ENCODE measurements around the gene ISG20.

ISG20 gene

DNA sequence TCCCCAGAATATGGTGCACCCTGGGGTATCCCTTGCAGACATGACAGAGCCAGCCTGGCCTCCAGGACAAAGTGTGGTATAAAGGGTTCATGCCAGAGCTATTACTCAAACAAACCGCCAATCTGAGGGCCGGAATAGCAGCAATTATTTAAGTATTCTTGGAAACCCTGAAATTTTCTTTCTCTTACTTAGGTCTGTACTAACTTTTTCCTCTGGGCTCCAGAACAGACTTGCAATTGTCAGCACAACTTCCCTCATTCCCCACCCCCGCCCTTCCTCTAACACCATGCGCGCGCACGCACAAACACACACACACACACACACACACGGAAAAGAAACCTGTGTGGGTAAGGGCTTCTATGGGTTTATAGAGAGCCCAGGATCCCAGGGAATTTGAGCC is 56.3 kb downstream of the ISG20 start:
- no peak for DNase-seq

DNA sequence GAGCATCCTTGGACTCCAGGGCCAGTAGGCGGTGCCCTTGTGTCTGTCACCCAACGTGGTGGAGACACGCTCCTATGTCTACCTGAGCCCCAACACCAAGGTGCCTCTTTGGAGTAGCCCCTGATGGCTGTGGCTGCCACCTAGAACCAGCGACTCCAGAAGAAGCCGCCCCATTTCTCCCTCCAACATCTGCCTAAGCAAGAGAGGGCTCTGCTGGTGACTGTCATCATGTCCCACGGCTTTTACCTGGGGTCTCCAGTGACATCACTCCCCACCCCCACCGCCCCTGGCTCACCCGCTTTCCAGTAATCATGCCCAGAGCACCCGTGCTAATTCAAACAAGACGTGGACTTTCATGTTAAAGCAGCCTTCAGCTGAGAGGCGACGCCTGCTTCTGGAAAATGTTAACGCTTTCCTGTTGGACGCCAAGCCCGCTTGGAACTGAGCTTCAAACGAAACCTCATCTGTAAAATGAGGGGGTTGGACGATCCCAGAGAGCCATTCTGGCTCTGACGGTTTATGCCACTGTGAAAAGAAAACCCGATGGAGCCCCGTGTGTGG is 57.0 kb downstream of the ISG20 start:
- DNase-seq = no peak

DNA sequence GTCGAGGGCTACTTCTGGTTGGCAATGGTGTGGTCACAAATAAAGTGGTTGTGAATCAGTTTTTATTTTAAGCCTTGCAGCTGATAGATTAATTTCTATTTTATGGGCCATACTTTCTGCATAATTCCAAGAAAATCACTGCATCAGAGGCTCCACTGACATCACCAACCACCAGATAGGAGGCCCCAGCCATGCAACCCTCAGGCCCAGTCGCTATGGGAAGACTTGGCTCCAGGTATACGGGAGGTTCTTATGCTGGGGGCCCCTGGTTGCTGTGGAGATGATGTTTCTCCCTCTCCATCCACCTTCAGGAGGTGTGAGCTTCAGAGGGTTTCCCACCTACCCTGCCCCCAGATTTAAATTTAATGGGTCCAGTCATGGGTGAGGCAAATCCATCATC is 57.4 kb downstream of the ISG20 start:
- DNase-seq = no peak

DNA sequence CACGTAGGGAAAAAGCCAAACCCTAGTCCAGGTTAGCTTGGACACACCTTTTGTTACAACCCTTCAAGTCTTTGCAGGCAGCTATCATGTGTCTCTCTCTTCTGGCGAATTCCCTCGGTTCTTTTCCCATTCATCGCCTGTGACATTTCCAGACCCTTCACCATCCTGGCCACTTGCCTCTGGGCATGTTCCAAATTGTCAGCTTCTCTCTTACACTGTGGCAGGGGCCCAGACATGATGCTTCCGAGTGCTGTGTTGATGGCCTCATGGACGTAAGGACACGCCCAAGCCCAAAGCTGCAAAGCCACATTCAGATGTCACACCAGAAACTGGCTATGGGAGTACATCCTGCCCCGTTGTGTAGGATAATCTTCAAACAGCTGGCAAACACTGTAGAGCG is 58.5 kb downstream of the ISG20 start:
- DNase-seq = no peak

DNA sequence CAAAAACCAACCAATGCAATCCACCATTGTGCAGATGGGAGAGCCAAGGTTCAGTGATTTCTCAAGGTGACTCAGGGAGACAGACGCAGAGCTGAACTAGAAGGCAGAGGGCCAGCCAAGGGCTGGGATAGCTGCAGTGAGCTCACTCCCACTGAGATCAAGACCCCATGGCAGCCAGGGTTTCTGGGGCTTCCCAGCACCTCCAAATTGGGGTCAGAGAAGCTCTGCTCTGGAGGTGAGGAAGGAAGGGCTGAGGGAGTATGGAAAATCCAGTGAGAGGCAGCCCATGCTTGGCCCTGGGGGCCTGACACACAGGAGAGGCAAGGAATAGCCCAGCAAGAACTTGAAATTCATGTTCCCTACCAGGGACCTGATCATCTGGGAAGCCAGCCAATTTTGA is 61.0 kb downstream of the ISG20 start:
- no peak for DNase-seq

DNA sequence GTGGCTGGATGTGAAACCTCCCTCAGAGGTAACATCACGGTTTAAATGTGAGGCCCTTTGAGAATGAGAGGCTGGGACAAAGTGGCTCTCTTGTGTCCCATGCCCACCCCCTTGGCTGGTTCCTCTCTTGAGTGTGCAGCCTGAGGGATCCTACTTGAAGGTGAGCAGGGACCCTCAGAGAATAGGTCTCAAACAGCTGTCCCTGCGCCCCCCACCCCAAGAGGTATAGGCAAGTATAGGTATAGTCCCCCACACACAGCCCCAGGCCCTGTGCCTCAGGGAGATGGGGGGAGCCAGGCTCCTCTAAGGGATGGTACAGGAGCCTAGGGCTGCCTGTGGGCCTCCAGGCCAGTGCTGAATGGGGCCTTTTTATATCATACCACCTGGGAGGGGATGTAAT is 61.9 kb downstream of the ISG20 start:
- no peak for DNase-seq

DNA sequence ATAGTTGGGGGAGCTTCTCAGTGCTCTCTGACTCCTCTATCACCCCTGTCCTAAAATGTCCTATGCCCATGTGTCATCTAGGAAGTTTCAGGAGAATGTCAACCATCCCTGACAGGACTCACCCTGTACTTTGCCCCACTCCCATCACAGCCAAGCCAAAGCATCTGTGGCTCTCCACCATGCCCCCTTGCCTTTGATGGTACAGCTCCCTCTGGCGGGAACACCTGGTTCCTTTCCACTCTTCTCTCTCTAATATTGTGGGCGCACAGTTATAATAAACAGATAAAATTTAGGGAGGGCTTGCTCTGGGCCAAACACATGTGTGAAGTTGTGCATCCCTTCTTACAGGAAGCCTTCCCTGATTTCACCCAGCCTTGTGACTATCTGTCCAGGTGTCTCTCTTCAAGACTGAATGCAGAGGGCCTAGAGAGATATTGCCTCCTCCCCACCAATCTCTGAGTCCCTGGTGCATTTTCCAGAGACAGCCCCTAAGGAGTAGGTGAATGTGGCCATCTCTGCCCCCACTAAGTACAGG is 62.8 kb downstream of the ISG20 start:
- DNase-seq = no peak

DNA sequence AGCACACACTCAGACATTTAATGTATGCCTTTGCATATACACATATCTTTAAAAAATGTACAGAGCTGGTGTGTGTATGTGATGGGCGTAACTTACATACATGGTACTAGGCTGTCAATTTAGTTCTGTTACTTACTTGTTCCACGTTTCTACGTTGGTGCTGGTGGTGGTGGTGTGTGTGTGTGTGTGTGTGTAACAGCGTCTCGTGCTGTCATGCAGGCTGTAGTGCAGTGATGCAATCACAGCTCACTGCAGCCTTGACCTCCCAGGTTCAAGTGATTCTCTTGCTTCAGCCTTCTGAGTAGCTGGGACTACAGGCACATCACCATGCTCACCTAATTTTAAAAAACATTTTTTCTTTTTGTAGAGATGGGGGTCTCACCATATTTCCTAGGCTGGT is 64.2 kb downstream of the ISG20 start:
- no peak for DNase-seq

DNA sequence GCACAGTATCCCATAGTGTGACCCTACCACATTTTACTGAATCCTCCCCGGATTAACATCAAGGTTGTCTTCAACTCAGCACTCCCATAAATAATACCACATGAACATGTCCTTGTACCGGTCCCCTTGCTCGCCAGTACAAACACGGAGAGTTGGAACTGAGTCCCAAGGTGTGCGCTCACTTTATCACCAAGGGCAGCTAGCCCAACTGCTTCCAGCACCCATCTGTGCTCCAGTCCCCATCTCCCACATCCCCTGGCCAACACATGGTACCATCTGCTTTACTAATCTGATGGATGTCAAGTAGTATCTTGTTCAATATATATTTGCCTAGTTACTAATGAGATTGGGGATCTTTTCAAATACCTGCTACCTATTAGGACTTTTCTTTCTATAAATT is 64.7 kb downstream of the ISG20 start:
- DNase-seq = no peak

DNA sequence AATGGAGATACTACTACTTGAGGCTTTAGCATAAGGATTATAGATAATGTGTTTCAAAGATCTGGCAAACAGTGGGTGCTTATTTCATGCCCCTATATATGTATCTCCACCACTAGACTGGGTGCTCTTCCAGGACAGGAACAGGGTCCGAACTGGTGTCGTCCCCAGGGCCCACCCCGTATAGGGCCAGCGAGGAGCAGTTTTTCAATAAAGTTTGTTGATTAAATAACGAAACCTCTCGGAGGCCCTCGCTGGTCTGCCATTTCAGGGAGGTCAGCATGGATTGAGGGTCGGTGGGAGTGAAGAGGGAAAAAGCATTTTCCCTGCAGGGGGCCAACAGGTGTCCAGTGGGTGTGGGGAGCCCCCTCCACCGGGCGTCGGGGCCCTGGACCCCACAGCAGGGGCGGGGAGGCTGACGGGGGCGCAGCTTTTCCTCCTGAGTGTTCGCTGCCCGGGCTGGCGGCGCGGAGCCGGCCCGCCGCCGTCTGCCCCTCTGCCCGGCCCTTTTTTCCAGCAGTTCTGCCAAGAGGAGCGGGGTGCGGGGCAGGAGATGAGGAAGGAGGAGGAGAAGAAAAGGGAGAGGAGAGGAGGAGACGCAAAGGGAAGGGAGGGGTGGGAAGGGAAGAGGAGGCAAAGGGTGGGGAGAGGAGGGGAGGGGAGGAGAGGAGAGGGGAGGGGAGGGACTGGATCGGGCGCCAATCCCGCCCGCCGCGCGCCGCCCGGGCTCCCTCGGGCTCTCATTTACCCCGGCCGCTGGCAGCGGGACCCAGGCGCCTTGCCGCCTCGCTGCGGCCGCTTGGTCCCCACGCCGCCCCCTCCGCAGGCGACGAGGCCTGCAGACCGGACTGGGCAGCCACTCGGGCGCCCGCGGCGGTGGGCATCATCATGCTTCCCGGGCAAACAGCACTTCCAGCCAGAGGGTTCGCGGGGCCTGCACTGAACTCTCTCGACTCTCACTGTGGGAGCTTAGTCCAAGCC is 66.3 kb downstream of the ISG20 start:
- DNase-seq = no peak

DNA sequence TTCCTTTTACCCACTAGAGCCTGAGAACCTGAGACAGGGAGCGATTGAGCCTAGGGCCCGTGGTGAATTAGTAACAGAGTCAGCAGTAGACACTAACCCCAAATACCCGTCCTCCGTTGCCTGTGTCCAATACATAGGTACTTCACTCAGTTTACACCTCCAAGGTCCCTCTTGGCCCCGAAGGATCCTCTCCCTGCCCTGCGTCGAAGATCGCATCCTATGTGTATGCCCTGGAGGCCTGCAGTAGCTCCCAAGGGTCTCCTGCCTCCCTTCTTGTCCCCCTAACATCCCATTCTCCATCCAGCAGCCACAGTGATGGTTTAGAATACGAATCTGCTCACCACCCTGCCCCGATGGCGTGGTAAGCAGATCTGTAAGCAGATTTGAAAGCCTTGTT is 67.0 kb downstream of the ISG20 start:
- no peak for DNase-seq

Measured in activated gamma-delta T cell (primary cell).